ENCODE data around the gene MEIS1.

DNA sequence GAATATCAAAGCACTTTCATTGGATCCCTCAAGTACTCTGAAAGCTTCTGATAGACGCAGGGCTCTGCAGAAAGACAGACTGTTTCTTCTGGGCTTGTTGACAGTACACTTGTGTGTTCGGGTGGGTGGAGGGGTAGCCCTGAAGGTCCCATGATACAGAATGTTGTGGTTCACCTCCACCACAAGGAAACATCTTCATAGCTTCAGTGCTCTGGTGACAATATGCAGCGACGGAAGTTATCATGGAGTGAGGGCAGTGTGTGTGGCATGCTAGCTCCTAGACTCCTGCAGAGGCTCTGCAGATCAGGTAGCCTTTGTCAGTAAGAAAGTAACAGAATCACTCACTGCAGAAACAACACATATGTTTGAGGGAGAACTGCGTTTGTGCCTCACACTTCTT, 90.7 kb downstream of the MEIS1 start:
- TF ChIP-seq, protein P1, sequence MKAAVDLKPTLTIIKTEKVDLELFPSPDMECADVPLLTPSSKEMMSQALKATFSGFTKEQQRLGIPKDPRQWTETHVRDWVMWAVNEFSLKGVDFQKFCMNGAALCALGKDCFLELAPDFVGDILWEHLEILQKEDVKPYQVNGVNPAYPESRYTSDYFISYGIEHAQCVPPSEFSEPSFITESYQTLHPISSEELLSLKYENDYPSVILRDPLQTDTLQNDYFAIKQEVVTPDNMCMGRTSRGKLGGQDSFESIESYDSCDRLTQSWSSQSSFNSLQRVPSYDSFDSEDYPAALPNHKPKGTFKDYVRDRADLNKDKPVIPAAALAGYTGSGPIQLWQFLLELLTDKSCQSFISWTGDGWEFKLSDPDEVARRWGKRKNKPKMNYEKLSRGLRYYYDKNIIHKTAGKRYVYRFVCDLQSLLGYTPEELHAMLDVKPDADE (IDR thresholded peaks at IDR 0.05), result no peak
- TF ChIP-seq, protein P2, sequence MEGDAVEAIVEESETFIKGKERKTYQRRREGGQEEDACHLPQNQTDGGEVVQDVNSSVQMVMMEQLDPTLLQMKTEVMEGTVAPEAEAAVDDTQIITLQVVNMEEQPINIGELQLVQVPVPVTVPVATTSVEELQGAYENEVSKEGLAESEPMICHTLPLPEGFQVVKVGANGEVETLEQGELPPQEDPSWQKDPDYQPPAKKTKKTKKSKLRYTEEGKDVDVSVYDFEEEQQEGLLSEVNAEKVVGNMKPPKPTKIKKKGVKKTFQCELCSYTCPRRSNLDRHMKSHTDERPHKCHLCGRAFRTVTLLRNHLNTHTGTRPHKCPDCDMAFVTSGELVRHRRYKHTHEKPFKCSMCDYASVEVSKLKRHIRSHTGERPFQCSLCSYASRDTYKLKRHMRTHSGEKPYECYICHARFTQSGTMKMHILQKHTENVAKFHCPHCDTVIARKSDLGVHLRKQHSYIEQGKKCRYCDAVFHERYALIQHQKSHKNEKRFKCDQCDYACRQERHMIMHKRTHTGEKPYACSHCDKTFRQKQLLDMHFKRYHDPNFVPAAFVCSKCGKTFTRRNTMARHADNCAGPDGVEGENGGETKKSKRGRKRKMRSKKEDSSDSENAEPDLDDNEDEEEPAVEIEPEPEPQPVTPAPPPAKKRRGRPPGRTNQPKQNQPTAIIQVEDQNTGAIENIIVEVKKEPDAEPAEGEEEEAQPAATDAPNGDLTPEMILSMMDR (conservative IDR thresholded peaks at IDR 0.05; ENCODE audit: low read depth in 2 of 2), result no peak
- TF ChIP-seq ZNF114 (CRISPR knock-in tag; IDR thresholded peaks at IDR 0.05), result no peak
- TF ChIP-seq POLR2AphosphoS5 (IDR thresholded peaks at IDR 0.05; ENCODE audit: low read depth), result no peak
- TF ChIP-seq, protein P3, sequence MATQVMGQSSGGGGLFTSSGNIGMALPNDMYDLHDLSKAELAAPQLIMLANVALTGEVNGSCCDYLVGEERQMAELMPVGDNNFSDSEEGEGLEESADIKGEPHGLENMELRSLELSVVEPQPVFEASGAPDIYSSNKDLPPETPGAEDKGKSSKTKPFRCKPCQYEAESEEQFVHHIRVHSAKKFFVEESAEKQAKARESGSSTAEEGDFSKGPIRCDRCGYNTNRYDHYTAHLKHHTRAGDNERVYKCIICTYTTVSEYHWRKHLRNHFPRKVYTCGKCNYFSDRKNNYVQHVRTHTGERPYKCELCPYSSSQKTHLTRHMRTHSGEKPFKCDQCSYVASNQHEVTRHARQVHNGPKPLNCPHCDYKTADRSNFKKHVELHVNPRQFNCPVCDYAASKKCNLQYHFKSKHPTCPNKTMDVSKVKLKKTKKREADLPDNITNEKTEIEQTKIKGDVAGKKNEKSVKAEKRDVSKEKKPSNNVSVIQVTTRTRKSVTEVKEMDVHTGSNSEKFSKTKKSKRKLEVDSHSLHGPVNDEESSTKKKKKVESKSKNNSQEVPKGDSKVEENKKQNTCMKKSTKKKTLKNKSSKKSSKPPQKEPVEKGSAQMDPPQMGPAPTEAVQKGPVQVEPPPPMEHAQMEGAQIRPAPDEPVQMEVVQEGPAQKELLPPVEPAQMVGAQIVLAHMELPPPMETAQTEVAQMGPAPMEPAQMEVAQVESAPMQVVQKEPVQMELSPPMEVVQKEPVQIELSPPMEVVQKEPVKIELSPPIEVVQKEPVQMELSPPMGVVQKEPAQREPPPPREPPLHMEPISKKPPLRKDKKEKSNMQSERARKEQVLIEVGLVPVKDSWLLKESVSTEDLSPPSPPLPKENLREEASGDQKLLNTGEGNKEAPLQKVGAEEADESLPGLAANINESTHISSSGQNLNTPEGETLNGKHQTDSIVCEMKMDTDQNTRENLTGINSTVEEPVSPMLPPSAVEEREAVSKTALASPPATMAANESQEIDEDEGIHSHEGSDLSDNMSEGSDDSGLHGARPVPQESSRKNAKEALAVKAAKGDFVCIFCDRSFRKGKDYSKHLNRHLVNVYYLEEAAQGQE (IDR thresholded peaks at IDR 0.05; ENCODE audit: unreplicated experiment), result no peak
- TF ChIP-seq CREB1 (CRISPR knock-in tag; IDR thresholded peaks at IDR 0.05; ENCODE audit: low read depth), result no peak
- no peak for TF ChIP-seq JUNB (IDR thresholded peaks at IDR 0.05; ENCODE audit: unreplicated experiment)
